ENCODE results near the gene P2RX3. TPM values are rescaled to one million over a fixed set of nuclear protein-coding genes. Genes with fewer than 3 reads are reported as not detected.
A peak's percentile ranks its signal among the peaks of the same experiment; 100 is the strongest.

Gene P2RX3
- total and polyA plus RNA-seq, 4 donors = 0.11 TPM; not detected in 3

GRCh38 chr11:57368106-57368844 lies 30.1 kb downstream of the P2RX3 start:
- TF ChIP-seq CTCF (IDR thresholded peaks at IDR 0.05; ENCODE audit: control extremely low read depth, extremely low read depth) = no peak
- H3K27me3 ChIP-seq (ENCODE audit: control insufficient read depth in 3 of 3, insufficient read depth in 3 of 3, low read length in 2 of 3) = peaks cover 0 to 2% (median 0%) of the 10 kb centered on the region in 3 donors
- no peak overlapping the region for H3K4me3 ChIP-seq
- DNase-seq = peak in 1 of 3 donors; percentile 44
- H3K9ac ChIP-seq (ENCODE audit: insufficient read depth in 1 of 2, low read length in 2 of 2) = no peak overlapping the region
- 39 to 58% methylated on average over 19 of the region's 19 CpGs for WGBS, 2 donors
- no peaks in the 10 kb centered on the region for H3K36me3 ChIP-seq (ENCODE audit: control insufficient read depth in 4 of 4, insufficient read depth in 4 of 4, low read length in 4 of 4)
- peaks cover 0 to 6% (median 0%) of the 10 kb centered on the region in 5 donors for H3K4me1 ChIP-seq (ENCODE audit: control insufficient read depth in 5 of 5, insufficient read depth in 5 of 5, low read length in 5 of 5)
- peaks cover 0 to 1% (median 0%) of the 10 kb centered on the region in 4 donors for H3K9me3 ChIP-seq (ENCODE audit: control insufficient read depth in 4 of 4, insufficient read depth in 3 of 4, low read length in 3 of 4)
- ATAC-seq (ENCODE audit: insufficient read depth, low FRiP score) = peak; percentile 67
- H3K27ac ChIP-seq (ENCODE audit: low read depth in 1 of 2, low read length in 1 of 2) = no peak overlapping the region

- 64 to 66% methylated on average over 5 of the region's 5 CpGs for WGBS, 2 donors
- no peak for ATAC-seq (ENCODE audit: insufficient read depth, low FRiP score)
These were observed 30.7 kb downstream of the P2RX3 start for GRCh38 chr11:57368845-57369232.

GRCh38 chr11:57370251-57370650 lies 32.1 kb downstream of the P2RX3 start:
- Histone ChIP-seq H3K4me3 (no peak overlapping the region), H3K4me1 (ENCODE audit: control insufficient read depth in 5 of 5, insufficient read depth in 5 of 5, low read length in 5 of 5) (peaks cover 0 to 6% (median 0%) of the 10 kb centered on the region in 5 donors), H3K27me3 (ENCODE audit: control insufficient read depth in 3 of 3, insufficient read depth in 3 of 3, low read length in 2 of 3) (peaks cover 0 to 2% (median 0%) of the 10 kb centered on the region in 3 donors), H3K9ac (ENCODE audit: insufficient read depth in 1 of 2, low read length in 2 of 2) (no peak overlapping the region), H3K36me3 (ENCODE audit: control insufficient read depth in 4 of 4, insufficient read depth in 4 of 4, low read length in 4 of 4) (no peaks in the 10 kb centered on the region), H3K9me3 (ENCODE audit: control insufficient read depth in 4 of 4, insufficient read depth in 3 of 4, low read length in 3 of 4) (no peaks in the 10 kb centered on the region), H3K27ac (ENCODE audit: low read depth in 1 of 2, low read length in 1 of 2) (no peak overlapping the region)
- WGBS, 2 donors = 93 to 94% methylated on average over 7 of the region's 7 CpGs
- ATAC-seq (ENCODE audit: insufficient read depth, low FRiP score) = no peak
- TF ChIP-seq CTCF (IDR thresholded peaks at IDR 0.05; ENCODE audit: control extremely low read depth, extremely low read depth) = no peak
- no peak for DNase-seq

More at GRCh38 chr11:57368845-57369232, 30.7 kb downstream of the P2RX3 start:
- H3K36me3 ChIP-seq (ENCODE audit: control insufficient read depth in 4 of 4, insufficient read depth in 4 of 4, low read length in 4 of 4) = no peaks in the 10 kb centered on the region
- no peaks in the 10 kb centered on the region for H3K9me3 ChIP-seq (ENCODE audit: control insufficient read depth in 4 of 4, insufficient read depth in 3 of 4, low read length in 3 of 4)
- H3K4me3 ChIP-seq = no peak overlapping the region
- peaks cover 0 to 6% (median 0%) of the 10 kb centered on the region in 5 donors for H3K4me1 ChIP-seq (ENCODE audit: control insufficient read depth in 5 of 5, insufficient read depth in 5 of 5, low read length in 5 of 5)
- no peak overlapping the region for H3K9ac ChIP-seq (ENCODE audit: insufficient read depth in 1 of 2, low read length in 2 of 2)
- TF ChIP-seq CTCF (IDR thresholded peaks at IDR 0.05; ENCODE audit: control extremely low read depth, extremely low read depth) = no peak
- no peak for DNase-seq
- no peak overlapping the region for H3K27ac ChIP-seq (ENCODE audit: low read depth in 1 of 2, low read length in 1 of 2)
- H3K27me3 ChIP-seq (ENCODE audit: control insufficient read depth in 3 of 3, insufficient read depth in 3 of 3, low read length in 2 of 3) = peaks cover 0 to 2% (median 0%) of the 10 kb centered on the region in 3 donors

Data from lung (tissue), 12 donors.